ENCODE data around the gene SLC25A34.

SLC25A34 gene

DNA sequence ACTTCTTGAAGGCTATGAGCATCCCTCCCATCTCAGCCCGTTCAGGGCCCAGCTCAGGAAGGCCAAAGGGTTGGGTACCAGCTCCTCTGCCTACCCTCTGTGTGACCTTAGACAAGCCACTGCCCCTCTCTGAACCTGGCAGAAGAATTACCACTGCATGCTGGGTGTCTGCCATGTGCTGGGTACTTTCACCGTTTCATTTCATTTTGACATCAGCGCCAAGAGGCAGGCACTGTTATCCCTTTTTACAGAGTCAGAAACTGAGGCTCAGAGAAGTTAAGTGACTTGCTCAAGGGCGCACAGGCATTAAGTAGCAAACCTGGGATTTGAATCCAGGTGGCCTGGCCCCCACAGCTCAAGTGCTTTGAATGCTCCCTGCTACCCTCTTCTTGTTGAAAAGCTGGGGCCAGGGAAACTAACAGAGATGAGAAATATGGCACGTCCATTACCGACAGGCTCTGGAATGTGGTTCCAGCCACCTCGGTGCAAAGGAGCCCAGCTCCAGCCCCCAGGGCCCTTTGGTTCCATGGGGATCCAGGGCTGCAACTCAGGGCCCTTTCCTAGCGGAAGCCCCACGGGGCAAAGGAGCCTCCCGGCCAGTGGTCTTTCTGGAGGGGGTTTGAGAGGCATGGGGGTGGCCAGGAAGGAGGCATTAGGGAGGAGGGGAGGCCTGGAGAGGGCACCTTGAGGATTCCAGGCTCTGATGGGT, 12.8 kb downstream of the SLC25A34 start:
- TF ChIP-seq, protein P1, sequence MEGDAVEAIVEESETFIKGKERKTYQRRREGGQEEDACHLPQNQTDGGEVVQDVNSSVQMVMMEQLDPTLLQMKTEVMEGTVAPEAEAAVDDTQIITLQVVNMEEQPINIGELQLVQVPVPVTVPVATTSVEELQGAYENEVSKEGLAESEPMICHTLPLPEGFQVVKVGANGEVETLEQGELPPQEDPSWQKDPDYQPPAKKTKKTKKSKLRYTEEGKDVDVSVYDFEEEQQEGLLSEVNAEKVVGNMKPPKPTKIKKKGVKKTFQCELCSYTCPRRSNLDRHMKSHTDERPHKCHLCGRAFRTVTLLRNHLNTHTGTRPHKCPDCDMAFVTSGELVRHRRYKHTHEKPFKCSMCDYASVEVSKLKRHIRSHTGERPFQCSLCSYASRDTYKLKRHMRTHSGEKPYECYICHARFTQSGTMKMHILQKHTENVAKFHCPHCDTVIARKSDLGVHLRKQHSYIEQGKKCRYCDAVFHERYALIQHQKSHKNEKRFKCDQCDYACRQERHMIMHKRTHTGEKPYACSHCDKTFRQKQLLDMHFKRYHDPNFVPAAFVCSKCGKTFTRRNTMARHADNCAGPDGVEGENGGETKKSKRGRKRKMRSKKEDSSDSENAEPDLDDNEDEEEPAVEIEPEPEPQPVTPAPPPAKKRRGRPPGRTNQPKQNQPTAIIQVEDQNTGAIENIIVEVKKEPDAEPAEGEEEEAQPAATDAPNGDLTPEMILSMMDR (IDR thresholded peaks at IDR 0.05; ENCODE audit: low read depth, low read length): no peak
- no peak for TF ChIP-seq EZH2phosphoT487 (IDR thresholded peaks at IDR 0.05; ENCODE audit: low read depth)
- no peaks in the 10 kb centered on the region for H4K20me1 ChIP-seq (ENCODE audit: insufficient read depth, low read length)
- no peaks in the 10 kb centered on the region for H3K27me3 ChIP-seq (ENCODE audit: low read depth, low read length)
- no peaks in the 10 kb centered on the region for H3K79me2 ChIP-seq (ENCODE audit: low read length)
- H3K27ac ChIP-seq (ENCODE audit: low read length): no peak overlapping the region
- no peaks in the 10 kb centered on the region for H3K4me1 ChIP-seq (ENCODE audit: low read length)
- no peak overlapping the region for H3K4me2 ChIP-seq (ENCODE audit: low read length)
- H2AFZ ChIP-seq (ENCODE audit: low read depth, low read length): no peak overlapping the region
- H3K36me3 ChIP-seq (replicated peaks; ENCODE audit: low read depth, low read length): no peaks in the 10 kb centered on the region
- no peaks in the 10 kb centered on the region for H3K9me3 ChIP-seq (ENCODE audit: insufficient read depth, low read length)
- no peak overlapping the region for H3K9ac ChIP-seq (ENCODE audit: low read length)
- no peak overlapping the region for H3K4me3 ChIP-seq (ENCODE audit: low read length)

- no peaks in the 10 kb centered on the region for H3K9me3 ChIP-seq (ENCODE audit: insufficient read depth, low read length)
- no peak for TF ChIP-seq EZH2phosphoT487 (IDR thresholded peaks at IDR 0.05; ENCODE audit: low read depth)
- TF ChIP-seq, protein P1 (IDR thresholded peaks at IDR 0.05; ENCODE audit: low read depth, low read length): no peak
- H3K79me2 ChIP-seq (ENCODE audit: low read length): no peaks in the 10 kb centered on the region
- H2AFZ ChIP-seq (ENCODE audit: low read depth, low read length): no peak overlapping the region
- H3K4me1 ChIP-seq (ENCODE audit: low read length): no peaks in the 10 kb centered on the region
- no peaks in the 10 kb centered on the region for H3K36me3 ChIP-seq (replicated peaks; ENCODE audit: low read depth, low read length)
- H3K27me3 ChIP-seq (ENCODE audit: low read depth, low read length): no peaks in the 10 kb centered on the region
- H3K27ac ChIP-seq (ENCODE audit: low read length): no peak overlapping the region
- H3K4me3 ChIP-seq (ENCODE audit: low read length): no peak overlapping the region
- H4K20me1 ChIP-seq (ENCODE audit: insufficient read depth, low read length): no peaks in the 10 kb centered on the region
- no peak overlapping the region for H3K4me2 ChIP-seq (ENCODE audit: low read length)
- H3K9ac ChIP-seq (ENCODE audit: low read length): no peak overlapping the region
These were observed 13.6 kb downstream of the SLC25A34 start for GRCh38 chr1:15749399-15750291.

- no peaks in the 10 kb centered on the region for H3K27me3 ChIP-seq (ENCODE audit: low read depth, low read length)
- no peak overlapping the region for H3K9ac ChIP-seq (ENCODE audit: low read length)
- H3K36me3 ChIP-seq (replicated peaks; ENCODE audit: low read depth, low read length): no peaks in the 10 kb centered on the region
- no peak overlapping the region for H3K4me3 ChIP-seq (ENCODE audit: low read length)
- H3K4me1 ChIP-seq (ENCODE audit: low read length): no peaks in the 10 kb centered on the region
- H4K20me1 ChIP-seq (ENCODE audit: insufficient read depth, low read length): no peaks in the 10 kb centered on the region
- H3K27ac ChIP-seq (ENCODE audit: low read length): no peak overlapping the region
- TF ChIP-seq EZH2phosphoT487 (IDR thresholded peaks at IDR 0.05; ENCODE audit: low read depth): no peak
- TF ChIP-seq, protein P1 (IDR thresholded peaks at IDR 0.05; ENCODE audit: low read depth, low read length): no peak
- H3K9me3 ChIP-seq (ENCODE audit: insufficient read depth, low read length): no peaks in the 10 kb centered on the region
- no peak overlapping the region for H2AFZ ChIP-seq (ENCODE audit: low read depth, low read length)
- H3K4me2 ChIP-seq (ENCODE audit: low read length): no peak overlapping the region
- no peaks in the 10 kb centered on the region for H3K79me2 ChIP-seq (ENCODE audit: low read length)
These were observed 14.9 kb downstream of the SLC25A34 start for GRCh38 chr1:15750924-15751323.

DNA sequence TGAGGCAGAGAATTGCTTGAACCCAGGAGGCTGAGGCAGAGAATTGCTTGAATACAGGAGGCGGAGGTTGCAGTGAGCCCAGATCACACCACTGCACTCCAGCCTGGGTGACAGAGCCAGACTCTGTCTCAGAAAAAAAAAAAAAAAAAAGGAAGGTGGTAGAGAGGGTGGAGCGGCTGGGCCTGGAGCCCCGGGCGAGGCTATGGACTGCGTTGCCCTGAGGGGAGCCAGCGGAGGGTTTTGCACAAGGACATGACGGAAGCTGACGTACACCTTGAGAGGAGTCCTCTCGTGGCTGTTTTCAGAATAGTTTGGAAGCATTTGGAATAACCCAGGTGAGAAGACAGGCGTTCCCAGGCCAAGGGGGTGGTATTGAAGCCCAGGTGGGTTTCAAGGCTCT, 15.7 kb downstream of the SLC25A34 start:
- Histone ChIP-seq H3K27ac (ENCODE audit: low read length) (no peak overlapping the region), H3K4me3 (ENCODE audit: low read length) (no peak overlapping the region), H3K27me3 (ENCODE audit: low read depth, low read length) (no peaks in the 10 kb centered on the region; the same call in 1 of the 2 replicates), H3K79me2 (ENCODE audit: low read length) (no peaks in the 10 kb centered on the region), H4K20me1 (ENCODE audit: insufficient read depth, low read length) (no peaks in the 10 kb centered on the region), H3K9ac (ENCODE audit: low read length) (no peak overlapping the region), H3K4me2 (ENCODE audit: low read length) (no peak overlapping the region), H2AFZ (ENCODE audit: low read depth, low read length) (no peak overlapping the region), H3K36me3 (replicated peaks; ENCODE audit: low read depth, low read length) (no peaks in the 10 kb centered on the region), H3K9me3 (ENCODE audit: insufficient read depth, low read length) (no peaks in the 10 kb centered on the region), H3K4me1 (ENCODE audit: low read length) (no peaks in the 10 kb centered on the region)
- TF ChIP-seq, protein P1 (IDR thresholded peaks at IDR 0.05; ENCODE audit: low read depth, low read length): no peak
- no peak for TF ChIP-seq EZH2phosphoT487 (IDR thresholded peaks at IDR 0.05; ENCODE audit: low read depth)
